ENCODE results near the gene BDKRB2. TPM values are rescaled to one million over a fixed set of nuclear protein-coding genes. Genes with fewer than 3 reads are reported as not detected.

Gene BDKRB2
- total RNA-seq, 1 donor from 2014 or later = 0.15 TPM

DNA sequence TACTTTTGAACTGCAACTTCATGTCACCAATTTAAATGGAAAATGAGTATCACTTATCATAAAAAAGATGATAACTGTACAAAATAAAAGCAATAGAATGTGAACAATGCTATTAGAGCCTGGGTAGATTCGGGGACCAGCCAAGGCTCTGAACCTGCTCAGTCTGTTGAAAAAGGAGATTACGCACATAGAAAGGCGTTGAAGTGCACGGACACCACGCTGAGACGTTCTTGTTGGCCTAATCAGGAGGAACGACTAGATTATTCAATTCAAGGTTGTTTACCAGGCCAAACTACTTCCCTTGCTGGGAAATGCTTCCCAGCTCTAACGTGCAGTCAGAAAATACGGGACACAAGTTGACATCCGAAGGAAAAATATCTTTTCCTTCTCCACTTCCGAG lies 27.9 kb downstream of the BDKRB2 start:
- Mint-ChIP-seq H3K4me1 (ENCODE audit: unreplicated experiment) (peaks cover 7% of the 10 kb centered on the region), H3K27ac (ENCODE audit: unreplicated experiment) (no peak overlapping the region), H3K9me3 (ENCODE audit: unreplicated experiment) (peaks cover 2% of the 10 kb centered on the region)

DNA sequence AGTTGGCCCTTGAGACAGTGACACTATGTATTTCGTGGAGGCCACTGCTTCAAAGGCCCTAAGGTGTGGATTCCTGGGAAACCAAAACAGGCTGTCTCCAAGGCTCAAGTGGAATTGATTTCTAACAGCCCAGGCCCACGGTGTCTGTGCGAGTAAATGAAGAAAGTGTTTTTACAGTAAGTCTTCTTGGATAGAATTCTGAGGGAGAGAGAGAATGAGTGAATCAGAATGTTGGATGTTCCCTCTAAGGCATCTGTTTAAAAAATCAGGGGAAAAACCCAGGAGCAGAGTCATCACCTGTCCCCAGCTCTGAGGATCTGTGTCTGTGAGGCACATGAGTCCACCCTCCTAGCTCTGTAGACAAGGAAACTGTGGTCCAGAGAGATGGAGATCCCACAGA lies 29.0 kb downstream of the BDKRB2 start:
- Mint-ChIP-seq H3K27me3 (ENCODE audit: unreplicated experiment) (peaks cover 2% of the 10 kb centered on the region), H3K9me3 (ENCODE audit: unreplicated experiment) (no peaks in the 10 kb centered on the region), H3K36me3 (ENCODE audit: low read depth, unreplicated experiment) (no peaks in the 10 kb centered on the region), H3K4me3 (ENCODE audit: unreplicated experiment) (no peak overlapping the region), H3K27ac (ENCODE audit: unreplicated experiment) (no peak overlapping the region), H3K4me1 (ENCODE audit: unreplicated experiment) (peaks cover 7% of the 10 kb centered on the region)
- TF ChIP-seq, protein P1, sequence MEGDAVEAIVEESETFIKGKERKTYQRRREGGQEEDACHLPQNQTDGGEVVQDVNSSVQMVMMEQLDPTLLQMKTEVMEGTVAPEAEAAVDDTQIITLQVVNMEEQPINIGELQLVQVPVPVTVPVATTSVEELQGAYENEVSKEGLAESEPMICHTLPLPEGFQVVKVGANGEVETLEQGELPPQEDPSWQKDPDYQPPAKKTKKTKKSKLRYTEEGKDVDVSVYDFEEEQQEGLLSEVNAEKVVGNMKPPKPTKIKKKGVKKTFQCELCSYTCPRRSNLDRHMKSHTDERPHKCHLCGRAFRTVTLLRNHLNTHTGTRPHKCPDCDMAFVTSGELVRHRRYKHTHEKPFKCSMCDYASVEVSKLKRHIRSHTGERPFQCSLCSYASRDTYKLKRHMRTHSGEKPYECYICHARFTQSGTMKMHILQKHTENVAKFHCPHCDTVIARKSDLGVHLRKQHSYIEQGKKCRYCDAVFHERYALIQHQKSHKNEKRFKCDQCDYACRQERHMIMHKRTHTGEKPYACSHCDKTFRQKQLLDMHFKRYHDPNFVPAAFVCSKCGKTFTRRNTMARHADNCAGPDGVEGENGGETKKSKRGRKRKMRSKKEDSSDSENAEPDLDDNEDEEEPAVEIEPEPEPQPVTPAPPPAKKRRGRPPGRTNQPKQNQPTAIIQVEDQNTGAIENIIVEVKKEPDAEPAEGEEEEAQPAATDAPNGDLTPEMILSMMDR (IDR thresholded peaks at IDR 0.05; ENCODE audit: unreplicated experiment) = no peak
- DNase-seq (ENCODE audit: low spot score) = no peak

More for the DNA sequence above, 27.9 kb downstream of the BDKRB2 start:
- TF ChIP-seq, protein P1 (IDR thresholded peaks at IDR 0.05; ENCODE audit: unreplicated experiment) = no peak
- Mint-ChIP-seq H3K27me3 (ENCODE audit: unreplicated experiment) (peaks cover 2% of the 10 kb centered on the region), H3K36me3 (ENCODE audit: low read depth, unreplicated experiment) (no peaks in the 10 kb centered on the region), H3K4me3 (ENCODE audit: unreplicated experiment) (no peak overlapping the region)
- no peak for DNase-seq (ENCODE audit: low spot score)

DNA sequence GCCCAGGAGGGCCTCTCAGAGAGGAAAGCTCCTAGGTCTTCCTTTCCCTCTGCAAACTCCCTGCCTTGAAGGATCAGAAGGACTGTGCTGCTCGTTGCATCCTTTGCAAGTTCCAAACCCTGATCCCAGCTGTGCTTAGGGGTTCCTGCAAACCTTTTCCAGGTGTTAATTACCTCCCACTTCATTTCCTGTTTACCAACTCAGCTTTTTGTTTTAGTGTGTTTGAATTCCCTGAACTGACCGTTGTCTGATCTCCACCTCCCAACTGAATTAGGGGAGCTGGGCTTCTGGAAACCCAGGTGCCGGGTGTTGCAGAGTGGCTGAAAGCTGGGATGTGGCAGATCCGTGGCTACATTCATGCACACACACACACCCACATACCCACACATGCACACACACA lies 30.8 kb downstream of the BDKRB2 start:
- H3K9me3 Mint-ChIP-seq (ENCODE audit: unreplicated experiment) = no peaks in the 10 kb centered on the region
- no peaks in the 10 kb centered on the region for H3K36me3 Mint-ChIP-seq (ENCODE audit: low read depth, unreplicated experiment)
- H3K4me1 Mint-ChIP-seq (ENCODE audit: unreplicated experiment) = peaks cover 7% of the 10 kb centered on the region
- H3K27ac Mint-ChIP-seq (ENCODE audit: unreplicated experiment) = no peak overlapping the region
- DNase-seq (ENCODE audit: low spot score) = no peak
- H3K4me3 Mint-ChIP-seq (ENCODE audit: unreplicated experiment) = no peak overlapping the region
- TF ChIP-seq, protein P1 (IDR thresholded peaks at IDR 0.05; ENCODE audit: unreplicated experiment) = no peak
- H3K27me3 Mint-ChIP-seq (ENCODE audit: unreplicated experiment) = peaks cover 2% of the 10 kb centered on the region

DNA sequence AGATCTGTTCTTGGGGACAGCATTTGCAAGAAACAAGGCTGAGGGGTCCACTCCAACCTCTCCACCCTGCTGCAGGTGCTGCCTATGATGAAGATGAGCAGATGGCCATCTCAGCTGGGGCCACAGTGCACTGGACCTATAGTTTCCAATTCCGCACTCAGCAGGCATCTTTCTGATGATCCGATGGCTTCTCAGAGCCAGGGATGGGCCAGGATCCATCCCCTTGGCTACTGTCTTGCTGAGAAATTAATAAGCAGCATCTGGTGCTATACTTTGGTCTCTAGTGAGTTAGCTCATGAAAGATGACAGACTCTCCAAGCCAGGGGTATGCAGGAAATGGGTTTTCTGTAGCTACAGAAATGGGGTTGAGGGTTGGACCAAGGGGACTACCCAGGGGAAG lies 33.0 kb downstream of the BDKRB2 start:
- H3K4me1 Mint-ChIP-seq (ENCODE audit: unreplicated experiment) = peaks cover 7% of the 10 kb centered on the region
- no peak overlapping the region for H3K4me3 Mint-ChIP-seq (ENCODE audit: unreplicated experiment)
- DNase-seq (ENCODE audit: low spot score) = no peak
- TF ChIP-seq, protein P1 (IDR thresholded peaks at IDR 0.05; ENCODE audit: unreplicated experiment) = no peak
- no peak overlapping the region for H3K27ac Mint-ChIP-seq (ENCODE audit: unreplicated experiment)
- peaks cover 2% of the 10 kb centered on the region for H3K27me3 Mint-ChIP-seq (ENCODE audit: unreplicated experiment)
- no peaks in the 10 kb centered on the region for H3K9me3 Mint-ChIP-seq (ENCODE audit: unreplicated experiment)
- no peaks in the 10 kb centered on the region for H3K36me3 Mint-ChIP-seq (ENCODE audit: low read depth, unreplicated experiment)

DNA sequence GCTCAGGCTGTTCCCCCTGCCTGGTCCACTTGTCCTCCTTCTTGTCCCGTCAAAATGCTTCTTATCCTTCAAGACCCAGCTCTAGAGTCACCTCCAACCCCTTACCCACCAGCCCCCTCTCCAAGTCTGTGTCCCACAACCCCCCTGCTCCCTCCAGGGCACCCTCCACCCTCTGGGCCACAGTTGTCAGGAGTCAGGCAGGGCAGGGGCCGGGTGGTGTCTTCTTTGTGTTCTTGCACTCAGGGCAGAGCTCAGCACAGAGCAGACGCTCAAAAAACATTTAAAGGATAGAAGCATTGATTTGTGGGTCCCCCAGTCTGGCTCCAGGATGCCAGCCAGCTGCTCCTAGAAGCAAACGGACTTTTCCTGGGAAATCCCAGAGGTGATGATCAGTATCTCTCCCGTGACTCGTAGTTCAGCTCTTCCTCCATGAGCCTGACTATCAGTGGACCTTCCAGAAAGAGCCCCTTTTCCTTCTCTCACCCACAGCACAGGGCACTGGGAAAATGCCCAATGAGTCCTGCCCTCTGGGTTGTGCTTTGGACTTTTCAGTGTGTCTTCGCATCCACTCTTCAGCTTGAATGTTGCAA lies 34.1 kb downstream of the BDKRB2 start:
- Mint-ChIP-seq H3K27me3 (ENCODE audit: unreplicated experiment) (peaks cover 2% of the 10 kb centered on the region), H3K36me3 (ENCODE audit: low read depth, unreplicated experiment) (no peaks in the 10 kb centered on the region), H3K4me3 (ENCODE audit: unreplicated experiment) (no peak overlapping the region), H3K9me3 (ENCODE audit: unreplicated experiment) (no peaks in the 10 kb centered on the region), H3K27ac (ENCODE audit: unreplicated experiment) (no peak overlapping the region), H3K4me1 (ENCODE audit: unreplicated experiment) (peaks cover 7% of the 10 kb centered on the region)
- TF ChIP-seq, protein P1 (IDR thresholded peaks at IDR 0.05; ENCODE audit: unreplicated experiment) = no peak
- no peak for DNase-seq (ENCODE audit: low spot score)
